Measurements from ENCODE around the gene RNF44. TPM values are rescaled to one million over a fixed set of nuclear protein-coding genes. Genes with fewer than 3 reads are reported as not detected.

Gene RNF44
- total and polyA plus RNA-seq, 5 donors, result 16.5 to 31.7 (median 26.1) TPM

DNA sequence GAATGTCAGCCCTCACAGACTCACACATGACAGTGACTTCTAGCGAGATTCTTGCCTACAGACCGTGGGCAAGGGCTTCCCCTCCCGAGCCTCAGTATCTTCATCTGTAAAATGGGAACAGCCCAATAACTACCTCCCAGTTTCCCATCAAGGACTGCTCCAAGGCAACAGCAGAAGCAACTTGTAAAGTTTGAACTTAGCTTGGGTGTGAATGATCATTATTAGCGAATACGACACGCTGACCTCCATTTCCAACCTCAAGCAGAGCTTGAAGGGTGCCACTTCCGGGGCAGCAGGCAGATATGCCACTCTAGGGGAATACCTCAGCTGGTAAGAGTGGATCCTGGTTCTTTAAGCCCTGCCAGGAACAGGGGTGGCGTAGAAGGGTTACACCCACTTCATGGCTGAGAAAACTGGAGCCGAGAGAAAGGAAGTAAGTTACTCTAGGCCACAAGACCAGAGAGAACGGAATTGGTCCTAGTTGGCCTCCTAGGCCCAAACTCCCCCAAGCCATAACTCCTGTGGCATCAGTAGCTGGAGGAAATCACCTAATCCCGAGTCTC lies 2.0 kb downstream of the RNF44 start:
- H3K27ac ChIP-seq (ENCODE audit: low read length), result peak overlapping the region; percentile 22
- no peaks in the 10 kb centered on the region for H3K9me3 ChIP-seq (ENCODE audit: control insufficient read depth, low read length)
- H3K4me3 ChIP-seq (ENCODE audit: low read length), result peak overlapping the region; percentile 97
- 45% methylated on average over 11 of the region's 11 CpGs for WGBS
- H3K27me3 ChIP-seq (ENCODE audit: control insufficient read depth, insufficient read depth), result no peaks in the 10 kb centered on the region
- peaks cover 20% of the 10 kb centered on the region for H3K4me1 ChIP-seq (ENCODE audit: control insufficient read depth, insufficient read depth, low read length)
- DNase-seq, result no peak
- no peak for ATAC-seq
- intact Hi-C loops (cut with DNase I), result loop anchor here in 2 of 4 donors (10.0 kb wide), 2 partner anchors 90 to 120 kb away; partner anchors contain the start of genes FAF2 (in 2 of the 2) and CLTB (in 1 of the 2)

GRCh38 chr5:176534640-176535039 lies 2.6 kb downstream of the RNF44 start:
- intact Hi-C loops (cut with DNase I), result loop anchor here in 2 of 4 donors (10.0 kb wide), 2 partner anchors 90 to 120 kb away; partner anchors contain the start of genes FAF2 (in 2 of the 2) and CLTB (in 1 of the 2)
- H3K4me1 ChIP-seq (ENCODE audit: control insufficient read depth, insufficient read depth, low read length), result peaks cover 20% of the 10 kb centered on the region
- no peaks in the 10 kb centered on the region for H3K9me3 ChIP-seq (ENCODE audit: control insufficient read depth, low read length)
- no peaks in the 10 kb centered on the region for H3K27me3 ChIP-seq (ENCODE audit: control insufficient read depth, insufficient read depth)
- peak overlapping the region; percentile 22 for H3K27ac ChIP-seq (ENCODE audit: low read length)
- ATAC-seq, result no peak
- no peak overlapping the region for H3K4me3 ChIP-seq (ENCODE audit: low read length)
- 68% methylated on average over 4 of the region's 4 CpGs for WGBS
- DNase-seq, result peak in 1 of 3 donors; percentile 14

- no peak for ATAC-seq
- H3K27ac ChIP-seq (ENCODE audit: low read length), result peak overlapping the region; percentile 22
- no peaks in the 10 kb centered on the region for H3K27me3 ChIP-seq (ENCODE audit: control insufficient read depth, insufficient read depth)
- intact Hi-C loops (cut with DNase I), result loop anchor here in 2 of 4 donors (10.0 kb wide), 2 partner anchors 89 to 119 kb away; partner anchors contain the start of genes FAF2 (in 2 of the 2) and CLTB (in 1 of the 2)
- H3K9me3 ChIP-seq (ENCODE audit: control insufficient read depth, low read length), result no peaks in the 10 kb centered on the region
- peak in 2 of 3 donors; percentile 67 to 71 for DNase-seq
- H3K4me3 ChIP-seq (ENCODE audit: low read length), result no peak overlapping the region
- WGBS, result 10% methylated on average over 10 of the region's 10 CpGs
- peaks cover 20% of the 10 kb centered on the region for H3K4me1 ChIP-seq (ENCODE audit: control insufficient read depth, insufficient read depth, low read length)
Observed at GRCh38 chr5:176533894-176534611, 3.1 kb downstream of the RNF44 start.

DNA sequence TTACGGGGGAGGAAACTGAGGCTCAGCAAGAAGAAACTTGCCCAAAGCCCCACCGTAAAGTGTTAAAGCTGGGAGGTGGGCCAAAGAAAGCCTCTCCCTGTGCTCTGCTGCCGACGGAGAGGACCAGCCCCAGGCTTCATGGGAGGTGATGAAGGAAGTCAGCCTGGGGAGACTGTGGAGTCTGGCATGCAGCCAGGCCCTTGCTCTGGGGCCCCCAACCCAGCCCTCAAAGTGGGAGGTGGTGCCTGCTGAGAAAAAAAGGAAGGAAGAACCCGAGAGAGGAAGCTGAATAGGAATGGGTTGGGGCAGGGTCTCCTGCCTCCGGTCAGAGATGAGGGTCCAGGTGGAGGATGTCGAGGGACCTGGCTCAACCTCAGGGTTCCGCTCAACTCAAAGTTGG lies 3.8 kb downstream of the RNF44 start:
- WGBS, result 22% methylated on average over 8 of the region's 8 CpGs
- DNase-seq, result peak in 2 of 3 donors; percentile 79 to 83
- ATAC-seq, result no peak
- H3K27ac ChIP-seq (ENCODE audit: low read length), result peak overlapping the region; percentile 22
- no peaks in the 10 kb centered on the region for H3K27me3 ChIP-seq (ENCODE audit: control insufficient read depth, insufficient read depth)
- intact Hi-C loops (cut with DNase I), result loop anchor here in 2 of 4 donors (10.0 kb wide), 2 partner anchors 89 to 119 kb away; partner anchors contain the start of genes FAF2 (in 2 of the 2) and CLTB (in 1 of the 2)
- H3K4me3 ChIP-seq (ENCODE audit: low read length), result no peak overlapping the region
- peaks cover 20% of the 10 kb centered on the region for H3K4me1 ChIP-seq (ENCODE audit: control insufficient read depth, insufficient read depth, low read length)
- H3K9me3 ChIP-seq (ENCODE audit: control insufficient read depth, low read length), result no peaks in the 10 kb centered on the region

DNA sequence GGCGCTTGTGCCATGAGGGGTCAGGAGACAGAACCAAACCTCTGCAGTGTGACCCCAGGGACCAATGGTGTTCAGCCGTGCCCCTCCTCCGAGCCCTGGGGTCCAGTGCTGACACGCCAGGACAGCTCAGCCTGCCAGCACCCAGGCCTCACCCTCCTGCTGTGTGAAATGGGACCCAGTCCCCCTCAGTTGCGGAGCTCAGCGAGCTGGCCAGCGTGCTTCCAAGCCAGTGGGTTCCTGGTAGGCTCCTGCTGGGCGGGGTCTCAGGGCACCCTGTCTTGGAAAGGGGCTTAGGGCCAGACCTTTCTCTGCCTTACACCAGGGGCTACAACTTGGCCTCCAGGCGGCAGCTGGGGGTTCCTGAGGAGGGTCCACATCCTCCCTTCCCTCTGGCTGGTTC lies 4.4 kb downstream of the RNF44 start:
- intact Hi-C loops (cut with DNase I), result loop anchor here in 2 of 4 donors (10.0 kb wide), 2 partner anchors 88 to 118 kb away; partner anchors contain the start of genes FAF2 (in 2 of the 2) and CLTB (in 1 of the 2)
- no peaks in the 10 kb centered on the region for H3K27me3 ChIP-seq (ENCODE audit: control insufficient read depth, insufficient read depth)
- no peaks in the 10 kb centered on the region for H3K9me3 ChIP-seq (ENCODE audit: control insufficient read depth, low read length)
- H3K4me1 ChIP-seq (ENCODE audit: control insufficient read depth, insufficient read depth, low read length), result peaks cover 20% of the 10 kb centered on the region
- DNase-seq (peak in 2 of 3 donors; percentile 62 to 64), ATAC-seq (no peak)
- 89% methylated on average over 9 of the region's 9 CpGs for WGBS
- no peak overlapping the region for H3K27ac ChIP-seq (ENCODE audit: low read length)
- no peak overlapping the region for H3K4me3 ChIP-seq (ENCODE audit: low read length)

DNA sequence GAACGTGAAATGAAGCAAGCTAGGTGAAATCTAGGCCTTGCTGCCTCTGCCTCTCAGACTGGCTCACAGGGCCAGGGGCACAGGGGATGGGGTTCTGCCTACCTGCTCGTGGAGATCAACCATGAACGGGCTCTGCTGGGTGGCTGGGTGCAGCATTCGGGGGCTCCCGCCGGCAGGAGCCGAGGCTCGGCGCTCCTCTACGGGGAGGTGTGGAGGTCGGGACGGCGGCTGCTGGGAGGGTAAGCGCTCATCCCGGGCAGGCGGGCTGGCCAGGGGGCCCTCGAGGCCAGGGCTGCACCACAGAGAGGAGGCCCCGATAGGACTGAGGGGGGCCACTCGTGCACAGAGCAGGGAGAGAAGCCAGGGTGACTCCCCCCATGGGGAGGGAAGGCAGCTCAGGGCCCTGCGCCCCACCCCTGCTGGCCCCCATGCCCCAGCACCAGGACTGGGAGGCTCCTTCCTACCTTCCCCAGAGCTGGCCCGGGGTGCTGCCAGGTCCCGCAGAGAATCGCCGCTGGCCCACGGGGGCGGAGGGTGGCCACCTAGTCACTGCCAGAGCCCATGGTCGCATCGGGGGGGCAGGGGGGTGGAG lies 5.2 kb downstream of the RNF44 start:
- H3K4me1 ChIP-seq (ENCODE audit: control insufficient read depth, insufficient read depth, low read length), result peaks cover 20% of the 10 kb centered on the region
- H3K9me3 ChIP-seq (ENCODE audit: control insufficient read depth, low read length), result no peaks in the 10 kb centered on the region
- H3K27ac ChIP-seq (ENCODE audit: low read length), result no peak overlapping the region
- DNase-seq (peak in 1 of 3 donors; percentile 58), ATAC-seq (no peak)
- H3K27me3 ChIP-seq (ENCODE audit: control insufficient read depth, insufficient read depth), result no peaks in the 10 kb centered on the region
- no peak overlapping the region for H3K4me3 ChIP-seq (ENCODE audit: low read length)
- intact Hi-C loops (cut with DNase I), result loop anchor here in 2 of 4 donors (10.0 kb wide), 2 partner anchors 87 to 117 kb away; partner anchors contain the start of genes FAF2 (in 2 of the 2) and CLTB (in 1 of the 2)
- 83% methylated on average over 28 of the region's 28 CpGs for WGBS

- 44% methylated on average over 24 of the region's 24 CpGs for WGBS
- Histone ChIP-seq H3K4me3 (ENCODE audit: low read length) (no peak overlapping the region), H3K4me1 (ENCODE audit: control insufficient read depth, insufficient read depth, low read length) (peaks cover 20% of the 10 kb centered on the region), H3K27me3 (ENCODE audit: control insufficient read depth, insufficient read depth) (no peaks in the 10 kb centered on the region), H3K27ac (ENCODE audit: low read length) (peak overlapping the region; percentile 1), H3K9me3 (ENCODE audit: control insufficient read depth, low read length) (no peaks in the 10 kb centered on the region)
- peak in 2 of 3 donors; percentile 65 to 69 for DNase-seq
- ATAC-seq, result no peak
- intact Hi-C loops (cut with DNase I), result loop anchor here in 2 of 4 donors (10.0 kb wide), 2 partner anchors 86 to 116 kb away; partner anchors contain the start of genes FAF2 (in 2 of the 2) and CLTB (in 1 of the 2)
Observed at GRCh38 chr5:176530983-176531901, 6.0 kb downstream of the RNF44 start.

DNA sequence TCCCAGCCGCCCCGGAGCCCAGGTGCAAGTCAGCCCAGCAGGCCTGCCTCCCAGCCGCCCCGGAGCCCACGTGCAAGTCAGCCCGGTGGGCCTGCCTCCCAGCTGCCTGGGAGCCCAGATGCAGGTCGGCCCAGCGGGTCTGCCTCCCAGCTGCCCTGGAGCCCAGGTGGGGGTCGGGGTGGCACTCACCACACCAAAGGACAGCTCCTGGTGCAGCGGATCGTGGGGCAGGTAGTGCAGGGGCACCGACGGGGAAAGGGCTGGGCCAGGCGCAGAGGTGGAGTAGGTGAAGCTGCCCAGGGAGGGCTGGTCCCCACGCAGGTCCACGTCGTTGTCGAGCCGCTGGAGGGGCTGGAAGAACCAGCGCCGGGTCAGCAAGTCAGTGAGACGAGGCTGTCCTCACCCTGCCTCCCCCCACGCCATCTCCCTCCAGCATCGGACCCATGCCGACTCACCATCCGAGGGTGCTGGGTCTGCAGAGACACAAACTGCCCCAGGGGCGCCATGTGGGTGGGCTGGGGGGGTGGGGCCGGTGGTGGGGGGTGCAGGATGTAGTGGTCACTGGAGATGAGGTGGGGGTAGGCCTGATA lies 6.7 kb downstream of the RNF44 start:
- no peaks in the 10 kb centered on the region for H3K27me3 ChIP-seq (ENCODE audit: control insufficient read depth, insufficient read depth)
- H3K4me1 ChIP-seq (ENCODE audit: control insufficient read depth, insufficient read depth, low read length), result peaks cover 20% of the 10 kb centered on the region
- H3K9me3 ChIP-seq (ENCODE audit: control insufficient read depth, low read length), result no peaks in the 10 kb centered on the region
- intact Hi-C loops (cut with DNase I), result loop anchor here in 2 of 4 donors (10.0 kb wide), 2 partner anchors 86 to 116 kb away; partner anchors contain the start of genes FAF2 (in 2 of the 2) and CLTB (in 1 of the 2)
- WGBS, result 70% methylated on average over 28 of the region's 28 CpGs
- ATAC-seq (no peak), DNase-seq (peak in 1 of 3 donors; percentile 61)
- H3K4me3 ChIP-seq (ENCODE audit: low read length), result no peak overlapping the region
- H3K27ac ChIP-seq (ENCODE audit: low read length), result no peak overlapping the region

GRCh38 chr5:176529741-176530141 lies 7.5 kb downstream of the RNF44 start:
- Histone ChIP-seq H3K4me1 (ENCODE audit: control insufficient read depth, insufficient read depth, low read length) (peaks cover 15% of the 10 kb centered on the region), H3K27me3 (ENCODE audit: control insufficient read depth, insufficient read depth) (no peaks in the 10 kb centered on the region), H3K9me3 (ENCODE audit: control insufficient read depth, low read length) (no peaks in the 10 kb centered on the region), H3K4me3 (ENCODE audit: low read length) (no peak overlapping the region), H3K27ac (ENCODE audit: low read length) (no peak overlapping the region)
- 69% methylated on average over 11 of the region's 11 CpGs for WGBS
- DNase-seq (no peak), ATAC-seq (no peak)
- intact Hi-C loops (cut with DNase I), result loop anchor here in 2 of 4 donors (10.0 kb wide), 2 partner anchors 85 to 115 kb away; partner anchors contain the start of genes FAF2 (in 2 of the 2) and CLTB (in 1 of the 2)
